Measurements from ENCODE around the gene CHAF1A.

Gene CHAF1A

GRCh38 chr19:4429771-4430171 lies 27.3 kb downstream of the CHAF1A start:
- no peak for TF ChIP-seq CTCF (IDR thresholded peaks at IDR 0.05)
- no peak overlapping the region for H3K27ac ChIP-seq
- no peak for DNase-seq
- intact Hi-C loops (cut with DNase I; ENCODE audit: low total_unique reads) = no loop called here
- H3K4me1 ChIP-seq = no peaks in the 10 kb centered on the region
- H3K36me3 ChIP-seq = peaks cover 0 to 69% (median 36%) of the 10 kb centered on the region in 3 donors
- H3K9me3 ChIP-seq = no peaks in the 10 kb centered on the region
- no peaks in the 10 kb centered on the region for H3K27me3 ChIP-seq
- H3K4me3 ChIP-seq = no peak overlapping the region

GRCh38 chr19:4430760-4431159 lies 28.3 kb downstream of the CHAF1A start:
- Histone ChIP-seq H3K4me1 (no peaks in the 10 kb centered on the region), H3K9me3 (no peaks in the 10 kb centered on the region), H3K27ac (no peak overlapping the region), H3K36me3 (peaks cover 0 to 65% (median 36%) of the 10 kb centered on the region in 3 donors), H3K27me3 (no peaks in the 10 kb centered on the region), H3K4me3 (no peak overlapping the region)
- DNase-seq = no peak
- intact Hi-C loops (cut with DNase I; ENCODE audit: low total_unique reads) = no loop called here
- TF ChIP-seq CTCF (IDR thresholded peaks at IDR 0.05) = no peak

GRCh38 chr19:4431296-4431695 lies 28.9 kb downstream of the CHAF1A start:
- intact Hi-C loops (cut with DNase I; ENCODE audit: low total_unique reads) = no loop called here
- Histone ChIP-seq H3K27ac (no peak overlapping the region), H3K36me3 (peaks cover 0 to 65% (median 36%) of the 10 kb centered on the region in 3 donors), H3K27me3 (no peaks in the 10 kb centered on the region), H3K9me3 (no peaks in the 10 kb centered on the region), H3K4me3 (no peak overlapping the region), H3K4me1 (no peaks in the 10 kb centered on the region)
- no peak for TF ChIP-seq CTCF (IDR thresholded peaks at IDR 0.05)
- no peak for DNase-seq

GRCh38 chr19:4431808-4432674 lies 29.6 kb downstream of the CHAF1A start:
- Histone ChIP-seq H3K27me3 (no peaks in the 10 kb centered on the region), H3K4me1 (no peaks in the 10 kb centered on the region), H3K27ac (no peak overlapping the region), H3K36me3 (peaks cover 0 to 65% (median 36%) of the 10 kb centered on the region in 3 donors), H3K9me3 (no peaks in the 10 kb centered on the region), H3K4me3 (no peak overlapping the region)
- DNase-seq = no peak
- no peak for TF ChIP-seq CTCF (IDR thresholded peaks at IDR 0.05)
- intact Hi-C loops (cut with DNase I; ENCODE audit: low total_unique reads) = no loop called here

GRCh38 chr19:4432918-4433506 lies 30.6 kb downstream of the CHAF1A start:
- no peak for TF ChIP-seq CTCF (IDR thresholded peaks at IDR 0.05)
- no peaks in the 10 kb centered on the region for H3K4me1 ChIP-seq
- H3K27me3 ChIP-seq = no peaks in the 10 kb centered on the region
- no peaks in the 10 kb centered on the region for H3K9me3 ChIP-seq
- intact Hi-C loops (cut with DNase I; ENCODE audit: low total_unique reads) = no loop called here
- no peak overlapping the region for H3K4me3 ChIP-seq
- H3K27ac ChIP-seq = no peak overlapping the region
- no peak for DNase-seq
- H3K36me3 ChIP-seq = peaks cover 0 to 65% (median 36%) of the 10 kb centered on the region in 3 donors
